ENCODE data around the gene IDE. TPM values are rescaled to one million over a fixed set of nuclear protein-coding genes. Genes with fewer than 3 reads are reported as not detected.

The IDE gene
- total RNA-seq, 1 donor from 2014 or later = 26.9 TPM

DNA sequence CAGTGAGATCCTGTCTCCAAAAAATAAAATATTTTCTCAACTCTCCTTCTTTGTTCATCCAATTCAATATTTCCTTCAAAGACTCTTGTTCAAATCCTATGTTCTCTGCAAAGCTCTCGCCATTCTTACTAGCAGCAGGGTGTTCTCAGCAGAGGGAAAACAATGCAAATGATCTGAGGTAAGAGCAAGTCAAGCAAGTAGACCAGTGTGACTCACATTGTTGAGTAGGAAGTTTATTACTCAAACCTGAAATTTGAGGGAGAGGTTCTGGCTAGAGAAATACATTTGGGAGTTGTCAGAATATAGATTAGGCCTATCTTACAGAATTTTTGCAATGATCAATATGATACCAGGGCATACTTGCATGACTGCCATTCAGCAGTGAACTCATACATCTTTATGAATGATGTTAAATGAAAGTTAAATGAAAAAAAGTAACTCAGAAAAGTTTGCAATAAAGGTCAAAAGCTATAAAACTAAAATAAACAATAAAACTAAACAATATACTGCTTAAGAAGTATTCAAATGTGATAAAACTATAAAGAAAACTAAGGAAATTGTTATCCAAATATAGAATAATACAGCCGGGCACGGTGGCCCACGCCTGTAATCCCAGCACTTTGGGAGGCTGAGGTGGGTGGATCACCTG, 5.8 kb downstream of the IDE start:
- no peak for DNase-seq (ENCODE audit: low spot score)
- ATAC-seq = no peak

DNA sequence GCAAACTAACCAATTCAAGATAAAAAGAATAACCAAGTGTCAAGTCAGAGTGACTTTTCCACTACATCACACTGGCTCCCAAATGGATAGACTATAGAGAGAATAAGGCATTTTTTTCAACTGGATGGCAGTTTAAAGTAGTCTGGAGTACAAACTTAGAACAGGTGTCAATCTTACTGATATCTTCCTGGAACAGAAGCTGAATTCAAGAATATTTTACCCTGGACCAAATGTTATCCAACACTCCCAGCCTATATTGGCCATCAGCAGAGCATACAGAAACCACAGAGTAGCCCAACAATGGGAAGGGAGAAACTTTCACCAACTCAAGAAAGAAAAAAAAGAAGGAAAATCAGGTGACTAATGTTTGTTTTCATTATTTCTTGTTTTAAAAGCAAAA, 11.5 kb downstream of the IDE start:
- DNase-seq (ENCODE audit: low spot score) (no peak), ATAC-seq (no peak)

DNA sequence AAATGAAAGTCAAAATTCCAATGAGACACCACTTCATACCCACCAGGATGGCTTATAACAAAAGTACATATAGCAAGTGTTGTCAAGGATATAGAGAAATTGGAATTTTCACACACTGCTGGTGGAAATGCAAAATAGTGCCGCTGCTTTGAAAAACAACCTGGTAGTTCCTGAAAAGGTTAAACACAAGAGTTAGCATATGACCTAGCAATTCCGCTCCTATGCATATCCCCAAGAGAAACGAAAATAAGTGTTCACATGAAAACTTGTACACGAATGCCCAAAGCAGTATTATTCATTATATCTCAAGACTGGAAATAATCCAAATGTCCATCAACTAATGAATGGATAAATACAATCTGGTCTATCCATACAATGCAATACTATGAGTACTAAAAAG, 14.8 kb downstream of the IDE start:
- ATAC-seq (no peak), DNase-seq (ENCODE audit: low spot score) (no peak)

DNA sequence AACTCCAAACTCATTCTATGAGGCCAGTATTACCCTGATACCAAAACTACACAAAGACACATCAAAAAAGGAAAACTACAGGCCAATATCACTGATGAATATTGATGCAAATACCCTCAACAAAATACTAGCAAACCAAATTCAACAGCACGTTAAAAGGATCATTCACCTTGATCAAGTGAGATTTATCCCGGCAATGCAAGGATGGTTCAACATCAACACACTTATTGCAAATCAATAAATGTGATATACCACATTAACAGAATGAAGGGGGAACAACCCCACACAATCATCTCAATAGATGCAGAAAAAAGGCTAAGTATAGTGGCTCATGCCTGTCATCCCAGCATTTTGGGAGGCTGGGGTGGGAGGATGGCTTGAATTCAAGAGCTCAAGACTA, 19.9 kb downstream of the IDE start:
- ATAC-seq = no peak
- DNase-seq (ENCODE audit: low spot score) = no peak

DNA sequence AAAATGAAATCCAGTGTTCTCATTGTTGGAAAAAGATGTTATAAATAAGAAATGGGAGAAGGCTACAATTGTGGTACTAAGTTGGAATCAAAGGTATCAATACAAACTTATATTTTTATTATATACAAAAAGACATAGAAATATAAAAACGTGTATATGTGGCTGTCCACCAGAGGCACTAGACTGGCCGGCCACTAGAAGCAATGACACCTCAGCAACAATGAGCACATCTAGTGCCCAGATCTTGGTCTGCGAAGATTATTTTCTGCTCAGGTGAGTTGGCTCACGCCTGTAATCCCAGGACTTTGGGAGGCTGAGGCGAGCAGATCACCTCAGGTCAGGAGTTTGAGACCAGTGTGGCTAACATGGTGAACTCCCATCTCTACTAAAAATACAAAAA, 21.6 kb downstream of the IDE start:
- ATAC-seq (no peak), DNase-seq (ENCODE audit: low spot score) (no peak)

- DNase-seq (ENCODE audit: low spot score) (no peak), ATAC-seq (peak; percentile 37)
Measured at GRCh38 chr10:92550924-92551323, 23.0 kb downstream of the IDE start.

GRCh38 chr10:92547676-92548075, 26.2 kb downstream of the IDE start:
- no peak for ATAC-seq
- DNase-seq (ENCODE audit: low spot score) = no peak

- ATAC-seq = no peak
- DNase-seq (ENCODE audit: low spot score) = no peak
Measured at GRCh38 chr10:92545556-92545955, 28.3 kb downstream of the IDE start.

DNA sequence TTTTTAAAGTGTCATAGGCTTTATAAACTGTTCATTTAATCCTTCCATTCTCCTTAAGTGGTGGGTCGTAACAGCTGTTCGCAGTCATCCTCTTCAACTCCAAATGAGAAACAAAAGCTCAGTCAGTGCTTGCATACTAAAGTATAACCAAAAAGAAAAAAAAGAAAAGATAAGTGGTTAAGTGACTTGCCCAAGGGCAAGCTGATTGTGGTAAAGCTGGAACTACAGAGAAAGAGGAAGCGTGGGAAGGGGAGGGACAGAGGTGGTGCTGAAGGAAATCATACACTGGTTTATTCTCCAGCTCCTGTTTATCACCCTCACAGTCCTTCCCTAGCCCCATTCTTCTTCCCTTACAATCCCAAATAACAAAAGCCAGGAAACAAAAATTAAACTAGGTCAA, 29.6 kb downstream of the IDE start:
- peak; percentile 33 for ATAC-seq

DNA sequence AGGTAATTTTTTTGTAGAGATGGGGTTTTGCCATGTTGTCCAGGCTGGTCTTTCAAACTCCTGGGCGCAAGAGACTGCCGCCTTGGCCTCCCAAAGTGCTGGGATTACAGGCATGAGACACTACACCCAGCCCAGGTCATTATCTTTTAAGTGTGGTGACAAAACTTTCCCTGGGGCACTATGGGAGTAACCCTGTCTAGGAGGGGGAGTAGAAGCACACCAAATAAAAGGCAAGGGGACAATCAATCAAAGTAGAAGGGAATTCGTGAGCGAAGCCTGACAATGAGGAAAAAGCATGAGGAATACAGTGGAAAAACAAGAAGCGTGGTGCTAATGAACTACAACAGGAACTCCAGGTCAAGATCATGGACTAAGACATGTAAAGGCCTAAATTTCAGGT, 31.4 kb downstream of the IDE start:
- DNase-seq (ENCODE audit: low spot score) (no peak), ATAC-seq (no peak)

More for the DNA sequence above, 29.6 kb downstream of the IDE start:
- no peak for DNase-seq (ENCODE audit: low spot score)

DNA sequence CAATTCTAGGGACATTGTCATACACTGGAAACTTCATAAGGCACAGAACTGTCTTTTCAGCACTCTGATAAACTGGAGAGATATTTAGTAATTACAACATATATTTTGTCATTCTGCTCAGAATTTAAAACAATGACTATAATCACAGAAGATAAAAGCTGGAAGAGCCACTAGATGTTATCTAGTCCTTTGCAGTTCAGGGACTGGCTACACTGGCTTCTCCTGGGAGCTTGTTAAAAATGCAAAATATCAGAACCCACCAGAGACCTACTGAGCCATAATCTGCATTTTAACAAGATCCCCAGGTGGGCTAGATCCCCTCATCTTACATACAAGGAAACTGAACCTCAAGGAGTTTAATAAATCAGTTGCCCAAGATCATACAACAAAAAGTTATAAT, 32.3 kb downstream of the IDE start:
- DNase-seq (ENCODE audit: low spot score) (no peak), ATAC-seq (no peak)

DNA sequence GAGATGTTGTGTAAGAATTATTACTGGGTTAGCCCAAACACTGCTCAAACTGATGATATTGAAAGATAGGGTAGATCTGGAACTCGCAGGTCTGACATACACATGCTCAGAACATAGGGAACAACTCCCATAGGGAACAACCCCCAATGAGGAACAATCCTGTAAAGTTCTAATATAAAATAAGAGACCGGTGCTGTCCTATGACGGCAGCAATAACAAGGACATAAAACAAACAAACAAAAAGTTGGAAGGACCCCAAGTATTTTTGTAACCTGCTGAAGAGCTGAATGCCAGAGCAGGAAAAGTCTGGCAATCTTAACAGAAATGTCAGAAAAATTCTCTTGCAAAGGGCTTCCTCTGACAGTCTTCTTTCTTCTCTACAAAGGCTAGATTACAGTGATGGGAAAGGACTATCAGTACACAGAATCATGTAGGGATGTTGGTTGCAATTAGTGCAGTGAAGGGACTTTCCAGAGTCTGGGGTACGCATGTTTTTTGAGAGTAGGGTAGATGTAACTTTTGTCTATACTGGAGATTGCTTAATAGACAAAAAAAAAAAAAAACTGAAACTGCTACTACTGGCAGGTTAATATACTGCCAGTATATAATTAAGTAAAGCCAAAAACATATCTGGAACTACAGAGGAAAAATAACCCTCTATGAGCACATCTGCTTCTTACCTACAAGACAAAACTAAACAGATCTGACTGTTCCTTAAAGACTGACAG, 35.5 kb downstream of the IDE start:
- DNase-seq (ENCODE audit: low spot score) (no peak), ATAC-seq (peak; percentile 73)

GRCh38 chr10:92530891-92531535, 42.9 kb downstream of the IDE start:
- no peak for DNase-seq (ENCODE audit: low spot score)
- ATAC-seq = no peak

DNA sequence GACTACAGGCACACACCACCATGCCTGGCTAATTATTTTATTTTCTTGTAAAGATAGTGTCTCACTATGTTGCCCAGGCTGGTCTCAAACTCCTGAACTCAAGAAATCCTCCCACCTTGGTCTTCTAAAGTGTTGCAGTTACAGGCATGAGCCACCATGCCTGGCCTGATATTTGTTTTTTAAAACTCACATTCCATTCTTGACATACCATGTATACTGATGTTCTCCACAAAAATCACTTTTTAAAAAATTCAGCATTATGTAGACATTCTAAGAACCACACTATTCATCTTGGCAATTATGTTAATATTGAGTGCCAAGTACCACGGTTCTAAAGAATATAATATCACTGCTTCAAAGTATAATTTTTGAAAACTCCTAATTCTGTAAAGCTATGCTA, 43.5 kb downstream of the IDE start:
- ATAC-seq (no peak), DNase-seq (ENCODE audit: low spot score) (no peak)

DNA sequence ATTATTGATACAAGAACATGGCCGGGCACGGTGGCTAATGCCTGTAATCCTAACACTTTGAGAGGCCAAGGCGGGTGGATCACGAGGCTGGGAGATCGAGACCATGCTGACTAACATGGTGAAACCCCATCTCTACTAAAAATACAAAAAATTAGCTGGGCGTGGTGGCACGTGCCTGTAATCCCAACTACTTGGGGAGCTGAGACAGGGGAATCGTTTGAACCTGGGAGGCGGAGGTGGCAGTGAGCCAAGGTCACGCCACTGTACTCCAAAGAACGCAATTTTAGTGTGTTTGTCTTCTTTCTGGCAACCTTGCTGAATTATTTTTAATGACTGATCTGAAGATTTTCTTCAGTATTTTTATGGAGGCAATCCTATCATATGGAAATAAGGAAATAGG, 46.2 kb downstream of the IDE start:
- DNase-seq (ENCODE audit: low spot score) (no peak), ATAC-seq (no peak)

GRCh38 chr10:92523639-92524038, 50.3 kb downstream of the IDE start:
- no peak for DNase-seq (ENCODE audit: low spot score)
- no peak for ATAC-seq

DNA sequence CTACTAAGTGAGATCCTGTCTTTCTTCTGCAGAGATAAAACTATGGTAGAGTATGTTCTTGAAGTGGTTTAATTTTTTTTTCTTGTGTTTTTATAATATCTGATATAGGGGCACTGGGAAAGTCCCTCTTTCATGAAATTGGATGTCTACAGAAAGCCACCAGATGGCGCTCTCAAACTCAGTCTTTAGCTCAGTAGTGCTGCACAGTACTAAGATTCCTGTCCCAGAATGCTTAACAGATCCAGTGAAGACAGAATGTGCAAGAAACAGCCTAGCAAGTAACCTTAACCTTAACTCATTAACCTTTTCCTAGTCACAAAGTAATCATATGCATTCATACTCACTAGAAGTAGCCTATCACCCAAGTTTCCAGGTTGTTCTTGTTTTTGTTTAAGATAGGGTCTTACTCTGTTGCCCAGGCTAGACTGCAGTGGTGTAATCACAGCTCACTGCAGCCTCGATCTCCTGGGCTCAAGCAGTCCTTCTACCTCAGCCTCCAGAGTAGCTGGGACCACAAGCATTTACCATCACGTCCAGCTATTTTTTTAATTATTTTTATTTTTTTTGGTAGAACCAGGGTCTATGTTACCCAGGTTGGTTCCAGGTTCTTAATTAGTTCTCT, 56.7 kb downstream of the IDE start:
- ATAC-seq (peak; percentile 98), DNase-seq (ENCODE audit: low spot score) (peak; percentile 52)

- DNase-seq (ENCODE audit: low spot score) (no peak), ATAC-seq (no peak)
Measured at GRCh38 chr10:92508866-92509265, 65.0 kb downstream of the IDE start.

GRCh38 chr10:92506336-92506735, 67.6 kb downstream of the IDE start:
- DNase-seq (ENCODE audit: low spot score) = no peak
- no peak for ATAC-seq

GRCh38 chr10:92505044-92505443, 68.8 kb downstream of the IDE start:
- DNase-seq (ENCODE audit: low spot score) = no peak
- no peak for ATAC-seq

- ATAC-seq (no peak), DNase-seq (ENCODE audit: low spot score) (no peak)
Measured at GRCh38 chr10:92502296-92502808, 71.5 kb downstream of the IDE start.

DNA sequence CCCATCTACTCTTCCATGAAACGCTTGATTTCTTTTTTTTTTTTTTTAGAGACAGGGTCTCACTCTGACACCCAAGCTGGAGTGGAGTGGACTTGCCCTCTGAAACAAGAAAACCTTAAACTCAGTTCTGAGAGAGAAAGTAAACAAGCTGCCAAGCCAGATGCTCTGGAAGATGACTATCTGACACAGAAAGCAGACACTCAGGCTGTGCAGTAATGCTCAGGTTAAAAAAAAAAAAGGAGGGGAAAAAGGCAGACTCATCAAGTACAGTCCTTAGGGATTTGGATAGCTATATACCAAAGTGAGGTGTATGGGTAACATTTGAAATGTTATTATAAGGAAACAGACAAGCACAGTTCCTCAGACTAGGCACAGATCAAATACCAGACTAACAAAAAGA, 80.5 kb downstream of the IDE start:
- no peak for DNase-seq (ENCODE audit: low spot score)
- no peak for ATAC-seq
